Vagina (tissue), 2 donors: ENCODE results near the gene C1QTNF8.

Experiments used
- CTCF ChIP-seq, 3 experiments: fragments of 450-650 bp in 2 of 3; fragments of 200-600 bp in 1 of 3; sonication (generic) in 1 of 3; IDR thresholded peaks; one replicate each; pipeline ENCODE4 v1.5.1; 2017 to 2019; ENCODE audit warnings: antibody characterized with exemption in 3 of 3, mild to moderate bottlenecking in 2 of 3, moderate library complexity in 2 of 3
- POLR2A ChIP-seq, 2 donors: fragments of 450-650 bp; IDR thresholded peaks; one replicate each; pipeline ENCODE4 v1.6.1; 2017; ENCODE audit warnings: antibody characterized with exemption in 2 of 2, mild to moderate bottlenecking in 2 of 2, moderate library complexity in 2 of 2

- TF ChIP-seq POLR2A (IDR thresholded peaks at IDR 0.05) (no peak), CTCF (IDR thresholded peaks at IDR 0.05) (no peak)
Measured at GRCh38 chr16:1059310-1059709, 36.7 kb downstream of the C1QTNF8 start.
